GM21360 (cell line): Measurements from ENCODE around the gene DACH1.

ENCODE experiments used
- ATAC-seq: cut with Tn5 transposase; IDR thresholded peaks from one replicate; pipeline ENCODE4 v1.9.1; 2021; ENCODE audit warnings: mild to moderate bottlenecking, moderate library complexity; ENCODE audit not compliant: unreplicated experiment

The DACH1 gene

DNA sequence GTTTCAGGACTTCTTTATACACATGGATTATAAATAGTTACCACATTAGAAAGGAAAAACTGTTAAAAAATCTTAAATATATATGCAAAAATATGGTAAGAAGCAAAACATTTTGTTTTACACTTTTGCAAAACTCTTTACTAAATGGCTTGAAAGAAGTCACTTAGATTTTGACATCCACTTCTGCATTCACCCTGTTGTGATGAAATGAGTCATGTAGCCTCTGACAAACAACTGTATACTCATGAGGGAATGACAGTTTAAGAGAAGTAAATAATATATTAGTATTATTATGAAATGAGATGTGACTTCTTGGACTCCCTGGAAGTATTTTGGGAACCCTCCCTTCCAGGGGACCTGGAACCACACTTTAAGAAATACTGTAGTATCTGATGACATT is 275.6 kb downstream of the DACH1 start:
- ATAC-seq, result no peak

DNA sequence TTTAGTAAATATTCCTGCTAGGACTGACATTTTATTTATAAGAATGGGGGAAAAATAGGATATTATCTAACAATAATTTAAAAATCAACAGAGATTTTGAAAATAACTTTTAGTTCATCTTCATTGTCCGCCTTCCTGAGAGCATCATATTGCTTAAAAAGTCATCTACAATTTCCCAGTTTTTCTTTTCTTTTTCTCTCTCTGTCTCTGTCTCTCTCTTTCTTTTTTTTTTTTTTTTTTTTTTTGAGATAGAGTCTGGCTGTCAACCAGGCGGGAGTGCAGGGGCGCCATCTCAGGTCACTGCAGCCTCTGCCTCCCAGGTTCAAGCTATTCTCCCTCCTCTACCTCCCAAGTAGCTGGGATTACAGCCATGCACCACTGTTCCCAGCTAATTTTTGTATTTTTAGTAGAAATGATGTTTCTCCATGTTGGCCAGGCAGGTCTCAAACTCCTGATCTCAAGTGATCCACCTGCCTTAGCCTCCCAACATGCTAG is 276.3 kb downstream of the DACH1 start:
- ATAC-seq, result no peak

DNA sequence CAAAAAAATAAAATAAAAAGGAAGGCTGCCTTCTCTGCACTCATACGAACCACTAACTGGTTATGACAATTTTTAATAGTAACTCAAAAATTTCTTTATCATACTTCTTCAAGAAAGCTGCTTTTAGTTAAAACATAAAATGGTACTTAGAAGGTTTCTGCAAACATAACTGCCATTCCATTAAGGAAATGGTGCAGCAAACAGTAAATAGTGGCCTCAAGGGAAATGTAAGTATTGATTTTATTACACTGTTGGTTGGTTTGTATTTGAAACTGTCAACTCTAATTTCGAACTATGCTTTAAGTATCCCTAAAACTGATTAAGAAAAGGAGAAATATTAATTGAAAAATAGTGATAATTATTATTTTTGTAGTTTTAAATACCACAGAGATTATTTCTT is 278.0 kb downstream of the DACH1 start:
- no peak for ATAC-seq

DNA sequence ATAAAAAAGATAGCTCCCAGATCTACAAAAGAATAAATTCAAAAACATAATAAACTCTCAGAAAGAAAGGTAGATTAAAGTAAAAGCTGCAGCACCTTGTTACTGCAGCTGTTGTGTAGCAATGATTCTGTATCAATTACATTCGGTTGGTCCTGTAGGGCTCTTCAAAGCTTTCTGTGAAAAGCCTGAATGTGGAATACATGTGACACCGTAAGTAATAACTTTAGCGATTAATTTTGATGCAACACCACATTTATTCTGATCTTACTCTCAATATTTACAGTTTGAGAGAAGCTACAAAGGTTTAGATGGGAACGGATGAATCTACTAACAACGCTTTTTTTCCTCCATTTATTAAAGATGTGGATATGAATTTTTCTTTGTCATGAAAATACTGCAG is 279.2 kb downstream of the DACH1 start:
- ATAC-seq, result no peak

DNA sequence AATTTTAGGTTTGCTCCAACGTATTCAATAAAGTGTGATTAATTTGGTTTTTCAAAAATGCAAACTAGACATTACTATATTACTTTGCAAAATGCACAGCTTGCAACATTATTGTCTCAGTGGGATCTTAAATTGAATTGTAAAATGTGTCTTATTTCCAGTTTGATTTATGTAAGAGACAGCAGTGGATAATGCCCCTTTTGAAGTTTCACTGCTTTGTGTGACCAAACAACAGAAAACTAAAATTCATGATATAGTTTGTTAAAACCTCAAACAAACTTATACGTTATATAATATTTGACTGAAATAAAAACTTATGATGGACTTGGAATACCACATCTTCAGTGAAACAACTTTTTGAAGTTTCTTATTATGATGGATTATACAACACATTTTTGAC is 279.8 kb downstream of the DACH1 start:
- ATAC-seq, result no peak

DNA sequence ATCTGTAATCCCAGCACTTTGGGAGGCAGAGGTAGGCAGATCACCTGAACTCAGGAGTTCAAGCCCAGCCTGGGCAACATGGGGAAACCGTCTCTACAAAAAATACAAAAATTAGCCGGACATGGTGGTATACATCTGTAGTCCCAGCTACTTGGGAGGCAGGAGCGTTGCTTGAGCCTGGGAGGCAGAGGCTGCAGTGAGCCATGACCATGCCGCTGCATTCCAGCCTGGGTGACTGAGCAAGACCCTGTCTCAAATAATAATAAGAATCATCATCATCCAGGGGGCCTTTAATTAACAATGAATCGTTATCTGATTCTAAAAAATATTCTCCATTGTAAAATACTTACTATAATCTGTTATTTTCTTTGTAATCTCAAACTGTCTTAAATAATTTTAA is 283.4 kb downstream of the DACH1 start:
- no peak for ATAC-seq

DNA sequence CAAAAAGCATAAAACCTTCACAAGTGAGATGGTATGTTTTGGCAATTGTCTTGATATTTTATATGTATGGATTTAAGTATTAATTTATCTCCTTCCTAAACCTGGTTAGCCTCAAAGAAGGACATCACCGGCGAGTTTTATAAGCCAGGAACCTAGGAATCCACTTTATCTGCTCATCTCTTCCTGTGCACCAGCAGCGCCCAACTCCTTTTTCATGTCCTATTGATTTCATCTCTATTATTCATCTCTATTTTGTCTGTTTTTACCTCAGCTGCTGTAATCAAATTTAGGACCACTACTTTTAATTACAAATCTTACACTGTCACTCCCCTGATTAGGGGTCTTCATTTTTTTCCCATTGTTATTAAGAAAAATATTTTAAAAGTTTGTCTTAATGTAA is 286.4 kb downstream of the DACH1 start:
- no peak for ATAC-seq

DNA sequence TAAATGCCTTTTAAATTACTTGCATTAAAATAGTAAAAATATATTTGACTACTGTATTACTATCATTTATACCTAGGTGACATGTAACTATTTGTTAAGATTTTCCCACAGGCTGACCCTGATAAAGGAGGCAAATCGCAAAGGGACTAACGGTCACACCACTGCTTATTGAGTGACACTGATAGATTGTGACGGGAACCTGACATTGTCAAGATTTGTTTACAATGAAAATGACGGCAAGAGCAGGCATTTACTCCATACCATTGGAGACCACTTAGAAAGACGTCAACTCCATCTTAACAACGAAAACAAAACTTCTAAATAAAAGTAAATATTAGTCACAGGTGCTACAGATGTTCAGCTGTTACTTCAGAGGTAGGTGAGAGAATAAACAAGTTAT is 289.0 kb downstream of the DACH1 start:
- no peak for ATAC-seq

DNA sequence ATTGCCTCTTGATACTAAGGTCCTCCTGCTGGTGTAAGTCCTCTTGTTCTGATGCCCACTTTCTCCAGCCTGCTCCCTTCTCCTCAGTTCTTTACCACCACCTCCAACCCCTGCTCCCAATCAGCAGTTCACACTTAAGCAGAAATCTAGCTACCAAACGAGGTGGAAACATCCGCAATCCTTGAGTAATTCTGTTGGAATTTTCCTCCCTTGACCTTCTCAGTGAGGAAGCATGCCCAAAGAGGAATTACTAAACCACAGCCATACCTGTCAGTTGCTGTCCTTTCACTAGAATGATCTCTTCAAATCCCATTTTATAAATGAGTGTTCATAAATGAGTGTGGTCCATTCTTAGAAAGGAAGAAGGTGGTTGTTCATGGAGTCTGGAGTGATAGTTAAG is 289.9 kb downstream of the DACH1 start:
- ATAC-seq, result no peak

DNA sequence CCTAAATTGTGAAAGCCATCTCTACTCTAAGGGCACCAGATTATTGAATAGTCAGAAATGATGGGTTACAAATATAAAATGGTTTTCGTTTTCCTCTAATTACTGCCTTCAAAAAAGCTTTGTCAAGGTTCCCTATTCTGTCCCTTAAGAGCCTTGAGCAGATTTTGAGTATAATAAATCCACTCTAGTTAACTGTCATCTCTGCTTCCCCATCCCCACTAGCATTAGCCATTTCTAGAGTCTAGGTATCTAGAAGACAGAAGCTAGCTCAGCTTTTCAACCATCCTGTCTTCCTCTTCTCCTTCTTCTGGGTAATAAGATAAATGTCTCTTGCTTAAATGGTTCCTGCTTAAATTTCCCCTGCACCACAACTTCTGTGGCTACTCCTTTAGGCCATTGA is 290.4 kb downstream of the DACH1 start:
- no peak for ATAC-seq

DNA sequence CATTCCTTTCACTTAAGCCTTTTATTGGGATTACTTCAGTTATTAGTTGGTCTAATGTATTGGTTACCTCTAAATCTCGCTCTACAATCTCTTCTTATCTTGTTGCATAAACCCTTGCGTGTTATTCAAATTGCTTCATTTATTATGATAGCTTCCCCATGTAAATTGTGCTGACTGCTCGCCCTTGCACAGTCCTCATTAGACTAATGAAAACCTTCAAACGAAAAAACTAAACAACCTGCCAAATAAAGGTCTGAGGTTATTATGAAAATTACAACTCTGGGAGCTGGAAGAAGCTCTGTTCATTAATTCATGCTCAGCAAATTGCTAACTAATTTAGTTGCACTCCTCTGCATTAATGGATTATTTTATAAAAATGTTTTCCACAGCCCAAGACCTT is 320.1 kb downstream of the DACH1 start:
- no peak for ATAC-seq

DNA sequence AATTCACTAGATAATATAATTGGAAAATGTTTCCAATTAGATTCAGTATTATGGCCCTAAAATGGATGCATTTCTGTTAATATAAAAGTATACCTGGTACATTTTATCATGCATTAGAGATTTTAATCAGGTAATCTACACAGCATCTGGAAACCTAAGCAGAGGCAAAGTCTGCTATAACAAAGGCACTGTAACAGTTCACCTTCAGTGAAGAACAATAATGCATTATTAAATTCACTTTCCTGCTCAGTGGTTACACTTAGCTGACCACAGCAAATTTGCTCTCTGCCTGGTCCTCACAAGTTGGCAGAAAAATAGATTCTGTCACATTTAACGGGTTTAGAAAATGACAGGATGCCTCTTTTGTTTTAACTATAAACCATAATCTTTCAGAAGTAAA is 326.9 kb downstream of the DACH1 start:
- ATAC-seq, result no peak

DNA sequence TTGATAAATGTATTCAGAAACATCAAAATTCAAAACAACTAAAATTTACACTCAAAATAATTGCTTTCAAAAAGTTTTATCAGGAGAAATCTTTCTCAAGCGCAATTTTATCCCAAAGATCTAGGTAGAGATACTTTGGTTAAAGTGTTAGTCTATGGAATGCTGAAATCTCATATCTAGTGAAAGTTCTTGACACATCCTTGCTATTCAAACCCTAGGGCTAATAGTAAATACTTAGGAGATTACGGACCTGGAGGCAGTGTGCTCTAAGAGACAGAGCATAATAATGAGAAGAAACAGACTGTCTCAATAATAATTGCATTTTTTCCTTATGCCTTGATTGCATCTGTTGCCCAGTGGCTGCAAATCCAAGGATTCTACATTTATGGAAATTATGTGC is 330.8 kb downstream of the DACH1 start:
- ATAC-seq, result no peak

DNA sequence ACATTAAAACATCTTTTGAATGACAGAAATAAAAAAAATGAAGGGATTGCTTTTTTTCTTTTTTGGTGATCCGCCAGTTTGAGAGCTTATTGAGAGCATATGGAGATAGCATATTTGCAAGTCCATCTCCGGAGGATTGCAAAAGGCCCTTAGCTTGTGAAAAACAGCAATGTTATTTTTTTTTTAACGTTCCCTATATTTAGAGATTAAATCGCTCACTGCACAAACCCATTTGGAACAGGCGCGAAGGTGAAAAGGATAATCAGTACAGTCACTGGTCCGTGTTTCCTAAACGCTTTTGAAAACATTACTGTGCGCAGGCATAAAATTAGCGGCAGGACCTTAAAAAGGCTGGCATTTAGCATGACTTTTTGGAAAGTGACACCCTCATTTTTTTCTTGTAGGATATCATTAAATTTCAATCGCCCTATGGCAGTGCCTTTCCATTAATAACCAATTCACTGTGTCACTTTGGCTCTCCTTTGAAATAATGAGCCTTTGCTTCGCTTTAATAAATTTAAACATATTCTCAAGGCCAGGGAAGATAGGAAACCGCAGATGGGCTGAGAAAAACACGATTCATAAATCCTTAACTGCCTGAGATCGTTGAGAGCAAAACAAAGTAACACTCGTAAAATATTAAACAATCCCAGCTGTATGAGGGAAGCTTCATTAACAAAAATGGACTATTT is 342.2 kb downstream of the DACH1 start:
- ATAC-seq, result no peak

DNA sequence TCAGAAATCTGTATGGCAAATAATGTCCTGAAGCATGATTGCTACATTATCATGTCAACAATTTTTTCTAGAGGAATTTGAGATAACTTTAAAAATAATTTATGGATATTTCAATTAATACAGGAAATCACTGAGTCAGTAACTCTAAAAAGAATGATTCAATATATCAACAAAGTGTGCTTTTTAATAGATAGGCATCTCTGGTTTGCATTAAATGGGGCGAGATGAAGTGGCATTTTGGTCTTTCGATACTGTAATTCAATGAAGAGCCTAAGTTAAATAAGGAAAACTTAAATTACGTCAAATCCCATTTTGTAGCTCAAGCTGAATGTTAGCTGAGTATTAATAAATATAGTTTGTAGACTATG is 342.8 kb downstream of the DACH1 start:
- no peak for ATAC-seq

DNA sequence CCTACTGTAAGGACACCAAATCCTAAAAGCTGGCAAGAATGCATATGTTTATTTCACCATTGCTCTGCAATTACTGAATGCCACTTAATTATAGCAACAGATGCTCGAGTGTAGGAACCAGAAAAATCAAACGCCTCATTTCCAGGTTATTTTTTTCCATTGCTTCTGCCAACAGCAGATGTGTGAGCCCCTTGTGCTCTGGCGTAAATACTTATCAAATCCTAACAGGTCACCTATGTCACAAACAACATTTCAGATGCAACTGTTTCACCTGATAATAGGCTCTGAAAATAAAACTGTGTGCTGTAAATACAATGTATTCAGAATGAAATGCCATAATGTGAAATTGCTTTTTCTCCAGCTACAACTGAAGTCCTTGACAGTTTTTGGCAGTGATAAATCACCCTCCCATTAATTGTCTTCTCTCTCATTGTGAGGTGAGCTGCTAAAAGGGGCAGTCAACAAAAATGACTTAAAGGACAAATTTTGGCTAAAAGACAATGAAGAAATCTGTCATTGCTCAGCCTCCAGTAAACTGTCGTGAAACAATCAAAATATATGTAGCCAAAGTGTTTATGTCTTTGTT is 344.0 kb downstream of the DACH1 start:
- ATAC-seq, result no peak

DNA sequence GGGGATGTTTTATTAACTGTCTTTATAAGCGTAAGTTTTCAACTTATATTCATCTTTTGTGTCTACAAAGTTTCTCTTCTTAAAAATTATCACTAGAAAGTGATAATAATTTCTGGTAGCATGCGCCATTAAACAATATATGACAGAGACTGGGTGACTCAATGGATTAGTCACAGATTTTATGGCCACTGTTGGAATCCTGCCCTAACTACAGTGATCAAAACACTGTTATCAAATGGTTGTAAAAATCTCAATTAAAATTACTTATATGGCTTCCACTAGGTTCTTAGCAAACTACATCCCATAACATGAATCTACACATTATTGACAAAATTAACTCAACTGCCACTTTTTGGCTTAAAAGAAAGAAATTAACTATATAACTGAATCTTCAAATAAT is 350.0 kb downstream of the DACH1 start:
- ATAC-seq, result no peak

DNA sequence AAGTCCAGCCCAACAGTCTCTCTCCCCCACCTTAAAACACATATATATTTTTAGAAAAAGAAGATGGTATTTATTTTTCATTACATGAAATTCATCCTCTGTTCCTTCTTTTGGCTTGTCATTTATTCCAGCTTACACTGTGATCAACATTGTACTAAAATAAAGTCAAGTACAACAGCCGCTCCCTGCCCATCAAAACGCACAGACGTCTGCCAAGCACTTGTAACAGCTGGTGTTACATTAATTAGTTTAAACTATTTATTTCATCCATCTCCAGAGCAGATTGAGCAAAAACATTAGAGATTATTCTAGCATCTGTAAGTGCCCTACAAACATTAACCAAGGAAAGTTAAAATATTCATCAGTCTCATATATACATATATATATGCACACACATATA is 350.5 kb downstream of the DACH1 start:
- no peak for ATAC-seq

DNA sequence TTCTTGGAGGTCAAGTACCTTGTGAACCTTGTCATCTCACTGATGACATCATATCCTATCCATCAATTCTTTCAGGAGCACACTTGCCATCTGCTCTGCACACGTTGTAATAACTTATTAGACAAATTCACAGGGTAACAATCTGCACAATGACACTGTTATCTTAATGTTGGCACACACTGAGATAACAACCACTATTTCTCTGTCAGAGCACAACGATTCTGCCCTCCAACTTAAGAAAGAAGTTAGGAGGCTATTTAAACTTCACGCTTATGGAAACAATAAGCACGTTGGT is 351.3 kb downstream of the DACH1 start:
- no peak for ATAC-seq

DNA sequence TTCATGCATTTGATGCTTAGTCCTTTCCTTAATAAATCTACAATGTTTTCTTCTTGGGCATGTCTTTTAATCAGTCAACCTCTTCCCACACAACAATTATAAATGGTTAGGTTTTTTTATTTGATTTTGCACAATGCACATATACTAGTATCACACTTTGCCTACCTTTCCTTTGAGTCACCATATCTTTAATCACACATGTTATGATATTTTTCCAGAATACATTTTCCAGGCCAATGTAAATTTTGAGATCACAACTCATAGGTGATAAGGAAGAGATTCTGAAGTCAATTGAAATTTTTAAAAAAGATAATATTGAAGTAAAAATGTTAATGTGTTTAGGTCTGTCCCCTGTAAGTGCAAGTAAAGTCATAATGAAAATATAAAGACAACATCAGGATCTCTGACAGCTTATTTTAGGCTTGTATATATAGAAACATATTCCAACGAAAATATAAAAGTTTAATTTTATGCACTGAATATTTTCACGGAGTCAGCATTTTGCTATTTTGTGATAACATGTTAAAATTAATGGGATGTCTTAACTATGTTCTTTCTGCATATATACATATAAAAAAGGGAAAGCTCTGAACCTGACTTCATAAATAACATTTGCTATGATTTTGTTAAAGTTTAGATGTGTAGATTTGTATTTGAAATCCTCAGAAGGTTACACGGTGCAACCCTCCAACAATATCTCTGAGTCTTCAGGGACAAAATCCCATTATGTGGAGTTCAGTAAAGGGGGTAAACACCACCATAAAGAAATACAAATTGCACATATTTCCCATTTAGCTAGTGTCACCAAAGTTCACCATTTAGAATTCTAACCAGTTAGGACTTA is 351.9 kb downstream of the DACH1 start:
- ATAC-seq, result no peak

DNA sequence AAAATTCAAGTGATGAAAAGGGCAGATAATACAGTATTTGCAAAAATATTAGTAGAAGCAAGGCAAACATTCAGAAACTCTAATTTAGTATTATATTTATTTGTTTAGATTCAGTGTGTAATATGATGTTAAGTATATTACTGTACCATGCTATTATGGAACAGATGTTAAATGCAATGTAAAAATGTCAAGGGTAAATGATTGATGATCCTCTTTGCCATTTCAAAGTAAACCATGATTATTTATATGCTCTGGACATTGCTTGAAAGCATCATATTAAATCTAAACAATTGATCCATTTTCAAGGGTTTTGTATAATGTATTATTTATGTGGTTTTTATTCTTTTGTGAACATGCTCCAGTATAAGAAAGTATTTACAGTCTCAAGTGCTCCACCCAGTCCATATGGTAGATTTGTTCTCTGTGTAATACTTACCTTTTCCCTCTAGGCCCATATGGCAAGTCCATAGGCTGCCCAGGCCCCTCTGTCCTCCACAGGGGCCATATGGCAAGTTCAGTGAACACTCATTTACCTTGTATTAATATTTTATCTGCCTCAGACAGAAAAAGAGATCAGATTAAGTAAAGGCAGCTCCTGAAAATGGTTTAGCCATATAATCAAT is 353.5 kb downstream of the DACH1 start:
- ATAC-seq, result no peak

DNA sequence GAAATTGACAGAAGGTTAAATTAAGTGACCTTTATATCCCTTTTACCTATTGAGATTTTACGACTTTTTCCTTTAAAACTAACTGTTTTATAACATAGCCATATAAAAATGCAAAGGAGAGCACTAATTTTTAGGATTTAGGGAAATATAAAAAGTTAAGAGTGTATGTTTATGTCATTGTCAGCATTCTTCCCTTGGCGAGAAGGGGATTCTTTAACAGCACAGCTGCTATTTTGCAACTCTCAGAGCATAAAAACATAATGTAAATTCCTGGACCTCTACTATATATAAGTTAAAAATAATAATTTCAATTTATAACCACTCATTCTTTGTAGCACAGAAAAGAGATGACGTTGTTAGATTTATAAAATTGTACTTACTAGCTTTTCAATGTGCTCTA is 363.2 kb downstream of the DACH1 start:
- no peak for ATAC-seq
